HEK293 (cell line): Measurements from ENCODE around the gene LYZ.

ENCODE experiments used
- CTCF ChIA-PET: fragments of 350-600 bp; formaldehyde crosslinking; extraction: SDS; loops from one replicate; lab custom pipeline; 2021; ENCODE audit warnings: antibody characterized with exemption; lab: Yijun Ruan, JAX
- POLR2A ChIA-PET: fragments of 300-600 bp; formaldehyde crosslinking; extraction: SDS; loops from one replicate; lab custom pipeline; 2020; ENCODE audit warnings: antibody characterized with exemption, inconsistent platforms; lab: Yijun Ruan, JAX
- H3K27ac ChIP-seq: fragments of 200-500 bp; sonication (Bioruptor generic); 2 replicates; pipeline ENCODE4 v1.5.1; 2014; ENCODE audit warnings: low read depth, low read length, control low read depth, inconsistent platforms; ENCODE audit errors: extremely low read depth
- H3K36me3 ChIP-seq, 2 experiments: fragments of 200-500 bp in 1 of 2; sonication (Bioruptor generic) in 1 of 2; 1 replicate in 1 of 2; 2 replicates in 1 of 2; pipeline ENCODE4 v1.5.1; 2014 to 2017; ENCODE audit warnings: inconsistent platforms in 2 of 2, low read length in 2 of 2; ENCODE audit not compliant: control insufficient read depth in 2 of 2, insufficient read depth in 1 of 2
- H3K4me1 ChIP-seq: fragments of 200-500 bp; sonication (Bioruptor generic); 2 replicates; pipeline ENCODE4 v1.5.1; 2014; ENCODE audit warnings: mild to moderate bottlenecking, low read length, inconsistent platforms; ENCODE audit not compliant: control insufficient read depth, insufficient read depth
- H3K4me3 ChIP-seq: 2 replicates; pipeline ENCODE4 v1.5.1; 2011; ENCODE audit warnings: low read depth, mild to moderate bottlenecking, control low read depth, low read length, moderate library complexity
- H3K9me3 ChIP-seq: fragments of 200-500 bp; sonication (Bioruptor generic); 2 replicates; pipeline ENCODE4 v1.5.1; 2014; ENCODE audit warnings: low read depth, low read length, inconsistent platforms; ENCODE audit not compliant: control insufficient read depth, insufficient read depth
- KLF10 ChIP-seq: fragments of 450-650 bp; IDR thresholded peaks from 2 replicates; pipeline ENCODE4 v1.5.1; 2018; ENCODE audit warnings: missing biosample characterization, mild to moderate bottlenecking, missing genetic modification characterization
- MEIS1 ChIP-seq: sonication (generic); formaldehyde crosslinking; IDR thresholded peaks from 2 replicates; pipeline ENCODE4 v1.8.1; 2022; ENCODE audit warnings: missing genetic modification reagents, mild to moderate bottlenecking, borderline replicate concordance
- MZF1 ChIP-seq: fragments of 450-650 bp; formaldehyde crosslinking; IDR thresholded peaks from 2 replicates; pipeline ENCODE4 v1.5.1; 2017; ENCODE audit warnings: missing biosample characterization, missing genetic modification characterization, borderline replicate concordance
- OSR2 ChIP-seq: fragments of 450-650 bp; formaldehyde crosslinking; IDR thresholded peaks from 2 replicates; pipeline ENCODE4 v1.5.1; 2016; ENCODE audit warnings: missing biosample characterization, missing genetic modification characterization
- SCRT2 ChIP-seq: fragments of 450-650 bp; formaldehyde crosslinking; IDR thresholded peaks from 2 replicates; pipeline ENCODE4 v1.5.1; 2016; ENCODE audit warnings: missing biosample characterization, missing genetic modification characterization
- ZFP3 ChIP-seq: fragments of 450-650 bp; formaldehyde crosslinking; IDR thresholded peaks from 2 replicates; pipeline ENCODE4 v1.5.1; 2016; ENCODE audit warnings: low read depth, missing biosample characterization, missing genetic modification characterization
- ZNF121 ChIP-seq: fragments of 450-650 bp; formaldehyde crosslinking; IDR thresholded peaks from 2 replicates; pipeline ENCODE4 v1.5.1; 2016; ENCODE audit warnings: missing biosample characterization, missing genetic modification characterization
- ZNF341 ChIP-seq: fragments of 450-650 bp; formaldehyde crosslinking; IDR thresholded peaks from 2 replicates; pipeline ENCODE4; 2016; ENCODE audit warnings: low read depth, missing biosample characterization, missing genetic modification characterization
- ZNF670 ChIP-seq: fragments of 450-650 bp; formaldehyde crosslinking; IDR thresholded peaks from 2 replicates; pipeline ENCODE4 v1.5.1; 2016; ENCODE audit warnings: missing biosample characterization, missing genetic modification characterization, low read depth
- ZNF768 ChIP-seq: fragments of 450-650 bp; formaldehyde crosslinking; IDR thresholded peaks from 2 replicates; pipeline ENCODE4 v1.5.1; 2018; ENCODE audit warnings: missing biosample characterization, mild to moderate bottlenecking, missing genetic modification characterization
- TF ChIP-seq, protein P1 (sequence below): fragments of 450-650 bp; formaldehyde crosslinking; IDR thresholded peaks from 2 replicates; pipeline ENCODE4 v1.5.1; 2016; ENCODE audit warnings: missing biosample characterization, missing genetic modification characterization
- TF ChIP-seq, protein P2 (sequence below): fragments of 450-650 bp; formaldehyde crosslinking; conservative IDR thresholded peaks from 2 replicates; pipeline ENCODE4 v1.5.1; 2016; ENCODE audit warnings: low read depth, missing biosample characterization, missing genetic modification characterization
- TF ChIP-seq, protein P3 (sequence below): fragments of 450-650 bp; formaldehyde crosslinking; IDR thresholded peaks from 2 replicates; pipeline ENCODE4 v1.5.1; 2016; ENCODE audit warnings: missing biosample characterization, missing genetic modification characterization
- TF ChIP-seq, protein P4 (sequence below): fragments of 450-650 bp; formaldehyde crosslinking; IDR thresholded peaks from 2 replicates; pipeline ENCODE4 v1.5.1; 2017; ENCODE audit warnings: missing biosample characterization, mild to moderate bottlenecking, missing genetic modification characterization, moderate library complexity
- TF ChIP-seq, protein P5 (sequence below): fragments of 450-650 bp; formaldehyde crosslinking; IDR thresholded peaks from 2 replicates; pipeline ENCODE4 v1.5.1; 2016; ENCODE audit warnings: missing biosample characterization, missing genetic modification characterization
- TF ChIP-seq, protein P6 (sequence below): fragments of 450-650 bp; formaldehyde crosslinking; IDR thresholded peaks from 2 replicates; pipeline ENCODE4 v1.5.1; 2016; ENCODE audit warnings: missing biosample characterization, missing genetic modification characterization

Gene LYZ

DNA sequence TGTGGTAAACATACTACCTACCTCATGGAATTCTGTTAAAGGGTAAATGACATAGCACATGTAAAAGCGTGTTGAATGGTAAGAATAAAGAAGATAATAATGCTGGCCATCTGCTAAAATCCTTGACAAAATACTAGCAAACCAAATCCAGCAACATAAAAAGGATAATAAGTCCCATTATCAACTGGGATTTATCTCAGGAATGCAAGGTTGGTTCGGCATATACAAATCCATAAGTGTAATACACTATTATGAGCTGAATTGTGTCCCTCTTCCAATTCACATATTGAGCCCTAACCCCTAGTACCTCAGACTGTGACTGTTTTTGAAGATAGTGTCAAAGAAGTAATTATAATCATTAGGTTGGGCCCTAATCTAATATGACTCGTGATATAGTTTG is 48.8 kb downstream of the LYZ start (continued):
- TF ChIP-seq ZNF768 (no peak), SCRT2 (tag by site-specific recombination) (no peak), ZNF341 (tag by site-specific recombination) (no peak)

DNA sequence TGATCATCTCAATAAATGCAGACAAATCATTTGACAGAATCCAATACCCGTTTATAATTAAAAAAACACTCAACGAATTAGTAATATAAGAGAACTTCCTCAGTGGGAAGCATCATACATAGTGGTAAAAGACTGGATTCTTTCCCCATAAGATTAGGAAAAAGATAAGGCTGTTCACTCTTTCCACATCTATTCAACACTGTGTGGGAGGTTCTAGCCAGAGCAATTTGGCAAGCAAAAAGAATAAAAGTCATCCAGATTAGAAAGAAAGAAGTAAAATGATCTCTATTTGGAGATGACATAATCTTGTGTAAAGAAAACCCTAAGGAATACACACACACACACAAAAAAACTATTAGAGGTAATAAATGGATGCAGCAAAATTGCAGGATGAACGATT is 49.8 kb downstream of the LYZ start:
- Histone ChIP-seq H3K27ac (no peak overlapping the region), H3K4me1 (no peaks in the 10 kb centered on the region), H3K36me3 (peaks cover 0 to 13% of the 10 kb centered on the region in 2 experiments; a peak in 1 of 3 replicates), H3K4me3 (no peak overlapping the region), H3K9me3 (no peaks in the 10 kb centered on the region)
- TF ChIP-seq, protein P1, sequence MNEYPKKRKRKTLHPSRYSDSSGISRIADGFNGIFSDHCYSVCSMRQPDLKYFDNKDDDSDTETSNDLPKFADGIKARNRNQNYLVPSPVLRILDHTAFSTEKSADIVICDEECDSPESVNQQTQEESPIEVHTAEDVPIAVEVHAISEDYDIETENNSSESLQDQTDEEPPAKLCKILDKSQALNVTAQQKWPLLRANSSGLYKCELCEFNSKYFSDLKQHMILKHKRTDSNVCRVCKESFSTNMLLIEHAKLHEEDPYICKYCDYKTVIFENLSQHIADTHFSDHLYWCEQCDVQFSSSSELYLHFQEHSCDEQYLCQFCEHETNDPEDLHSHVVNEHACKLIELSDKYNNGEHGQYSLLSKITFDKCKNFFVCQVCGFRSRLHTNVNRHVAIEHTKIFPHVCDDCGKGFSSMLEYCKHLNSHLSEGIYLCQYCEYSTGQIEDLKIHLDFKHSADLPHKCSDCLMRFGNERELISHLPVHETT (tag by site-specific recombination): no peak
- TF ChIP-seq OSR2 (tag by site-specific recombination) (no peak), KLF10 (tag by site-specific recombination) (no peak), MZF1 (tag by site-specific recombination) (no peak), ZFP3 (tag by site-specific recombination) (no peak), ZNF121 (tag by site-specific recombination) (no peak), MEIS1 (CRISPR knock-in tag) (no peak), ZNF670 (no peak)
- TF ChIP-seq, protein P2, sequence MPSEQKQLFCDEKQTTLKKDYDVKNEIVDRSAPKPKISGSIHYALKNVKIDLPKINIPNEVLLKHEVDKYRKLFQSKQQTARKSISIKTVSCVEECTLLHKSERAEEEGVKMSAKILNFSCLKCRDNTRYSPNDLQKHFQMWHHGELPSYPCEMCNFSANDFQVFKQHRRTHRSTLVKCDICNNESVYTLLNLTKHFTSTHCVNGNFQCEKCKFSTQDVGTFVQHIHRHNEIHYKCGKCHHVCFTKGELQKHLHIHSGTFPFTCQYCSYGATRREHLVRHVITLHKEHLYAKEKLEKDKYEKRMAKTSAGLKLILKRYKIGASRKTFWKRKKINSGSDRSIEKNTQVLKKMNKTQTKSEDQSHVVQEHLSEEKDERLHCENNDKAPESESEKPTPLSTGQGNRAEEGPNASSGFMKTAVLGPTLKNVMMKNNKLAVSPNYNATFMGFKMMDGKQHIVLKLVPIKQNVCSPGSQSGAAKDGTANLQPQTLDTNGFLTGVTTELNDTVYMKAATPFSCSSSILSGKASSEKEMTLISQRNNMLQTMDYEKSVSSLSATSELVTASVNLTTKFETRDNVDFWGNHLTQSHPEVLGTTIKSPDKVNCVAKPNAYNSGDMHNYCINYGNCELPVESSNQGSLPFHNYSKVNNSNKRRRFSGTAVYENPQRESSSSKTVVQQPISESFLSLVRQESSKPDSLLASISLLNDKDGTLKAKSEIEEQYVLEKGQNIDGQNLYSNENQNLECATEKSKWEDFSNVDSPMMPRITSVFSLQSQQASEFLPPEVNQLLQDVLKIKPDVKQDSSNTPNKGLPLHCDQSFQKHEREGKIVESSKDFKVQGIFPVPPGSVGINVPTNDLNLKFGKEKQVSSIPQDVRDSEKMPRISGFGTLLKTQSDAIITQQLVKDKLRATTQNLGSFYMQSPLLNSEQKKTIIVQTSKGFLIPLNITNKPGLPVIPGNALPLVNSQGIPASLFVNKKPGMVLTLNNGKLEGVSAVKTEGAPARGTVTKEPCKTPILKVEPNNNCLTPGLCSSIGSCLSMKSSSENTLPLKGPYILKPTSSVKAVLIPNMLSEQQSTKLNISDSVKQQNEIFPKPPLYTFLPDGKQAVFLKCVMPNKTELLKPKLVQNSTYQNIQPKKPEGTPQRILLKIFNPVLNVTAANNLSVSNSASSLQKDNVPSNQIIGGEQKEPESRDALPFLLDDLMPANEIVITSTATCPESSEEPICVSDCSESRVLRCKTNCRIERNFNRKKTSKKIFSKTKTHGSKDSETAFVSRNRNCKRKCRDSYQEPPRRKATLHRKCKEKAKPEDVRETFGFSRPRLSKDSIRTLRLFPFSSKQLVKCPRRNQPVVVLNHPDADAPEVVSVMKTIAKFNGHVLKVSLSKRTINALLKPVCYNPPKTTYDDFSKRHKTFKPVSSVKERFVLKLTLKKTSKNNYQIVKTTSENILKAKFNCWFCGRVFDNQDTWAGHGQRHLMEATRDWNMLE: no peak
- TF ChIP-seq, protein P3, sequence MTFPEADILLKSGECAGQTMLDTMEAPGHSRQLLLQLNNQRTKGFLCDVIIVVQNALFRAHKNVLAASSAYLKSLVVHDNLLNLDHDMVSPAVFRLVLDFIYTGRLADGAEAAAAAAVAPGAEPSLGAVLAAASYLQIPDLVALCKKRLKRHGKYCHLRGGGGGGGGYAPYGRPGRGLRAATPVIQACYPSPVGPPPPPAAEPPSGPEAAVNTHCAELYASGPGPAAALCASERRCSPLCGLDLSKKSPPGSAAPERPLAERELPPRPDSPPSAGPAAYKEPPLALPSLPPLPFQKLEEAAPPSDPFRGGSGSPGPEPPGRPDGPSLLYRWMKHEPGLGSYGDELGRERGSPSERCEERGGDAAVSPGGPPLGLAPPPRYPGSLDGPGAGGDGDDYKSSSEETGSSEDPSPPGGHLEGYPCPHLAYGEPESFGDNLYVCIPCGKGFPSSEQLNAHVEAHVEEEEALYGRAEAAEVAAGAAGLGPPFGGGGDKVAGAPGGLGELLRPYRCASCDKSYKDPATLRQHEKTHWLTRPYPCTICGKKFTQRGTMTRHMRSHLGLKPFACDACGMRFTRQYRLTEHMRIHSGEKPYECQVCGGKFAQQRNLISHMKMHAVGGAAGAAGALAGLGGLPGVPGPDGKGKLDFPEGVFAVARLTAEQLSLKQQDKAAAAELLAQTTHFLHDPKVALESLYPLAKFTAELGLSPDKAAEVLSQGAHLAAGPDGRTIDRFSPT: no peak
- TF ChIP-seq, protein P4, sequence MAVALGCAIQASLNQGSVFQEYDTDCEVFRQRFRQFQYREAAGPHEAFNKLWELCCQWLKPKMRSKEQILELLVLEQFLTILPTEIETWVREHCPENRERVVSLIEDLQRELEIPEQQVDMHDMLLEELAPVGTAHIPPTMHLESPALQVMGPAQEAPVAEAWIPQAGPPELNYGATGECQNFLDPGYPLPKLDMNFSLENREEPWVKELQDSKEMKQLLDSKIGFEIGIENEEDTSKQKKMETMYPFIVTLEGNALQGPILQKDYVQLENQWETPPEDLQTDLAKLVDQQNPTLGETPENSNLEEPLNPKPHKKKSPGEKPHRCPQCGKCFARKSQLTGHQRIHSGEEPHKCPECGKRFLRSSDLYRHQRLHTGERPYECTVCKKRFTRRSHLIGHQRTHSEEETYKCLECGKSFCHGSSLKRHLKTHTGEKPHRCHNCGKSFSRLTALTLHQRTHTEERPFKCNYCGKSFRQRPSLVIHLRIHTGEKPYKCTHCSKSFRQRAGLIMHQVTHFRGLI (tag by site-specific recombination): no peak
- TF ChIP-seq, protein P5, sequence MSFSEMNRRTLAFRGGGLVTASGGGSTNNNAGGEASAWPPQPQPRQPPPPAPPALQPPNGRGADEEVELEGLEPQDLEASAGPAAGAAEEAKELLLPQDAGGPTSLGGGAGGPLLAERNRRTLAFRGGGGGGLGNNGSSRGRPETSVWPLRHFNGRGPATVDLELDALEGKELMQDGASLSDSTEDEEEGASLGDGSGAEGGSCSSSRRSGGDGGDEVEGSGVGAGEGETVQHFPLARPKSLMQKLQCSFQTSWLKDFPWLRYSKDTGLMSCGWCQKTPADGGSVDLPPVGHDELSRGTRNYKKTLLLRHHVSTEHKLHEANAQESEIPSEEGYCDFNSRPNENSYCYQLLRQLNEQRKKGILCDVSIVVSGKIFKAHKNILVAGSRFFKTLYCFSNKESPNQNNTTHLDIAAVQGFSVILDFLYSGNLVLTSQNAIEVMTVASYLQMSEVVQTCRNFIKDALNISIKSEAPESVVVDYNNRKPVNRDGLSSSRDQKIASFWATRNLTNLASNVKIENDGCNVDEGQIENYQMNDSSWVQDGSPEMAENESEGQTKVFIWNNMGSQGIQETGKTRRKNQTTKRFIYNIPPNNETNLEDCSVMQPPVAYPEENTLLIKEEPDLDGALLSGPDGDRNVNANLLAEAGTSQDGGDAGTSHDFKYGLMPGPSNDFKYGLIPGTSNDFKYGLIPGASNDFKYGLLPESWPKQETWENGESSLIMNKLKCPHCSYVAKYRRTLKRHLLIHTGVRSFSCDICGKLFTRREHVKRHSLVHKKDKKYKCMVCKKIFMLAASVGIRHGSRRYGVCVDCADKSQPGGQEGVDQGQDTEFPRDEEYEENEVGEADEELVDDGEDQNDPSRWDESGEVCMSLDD (tag by site-specific recombination): no peak
- TF ChIP-seq, protein P6, sequence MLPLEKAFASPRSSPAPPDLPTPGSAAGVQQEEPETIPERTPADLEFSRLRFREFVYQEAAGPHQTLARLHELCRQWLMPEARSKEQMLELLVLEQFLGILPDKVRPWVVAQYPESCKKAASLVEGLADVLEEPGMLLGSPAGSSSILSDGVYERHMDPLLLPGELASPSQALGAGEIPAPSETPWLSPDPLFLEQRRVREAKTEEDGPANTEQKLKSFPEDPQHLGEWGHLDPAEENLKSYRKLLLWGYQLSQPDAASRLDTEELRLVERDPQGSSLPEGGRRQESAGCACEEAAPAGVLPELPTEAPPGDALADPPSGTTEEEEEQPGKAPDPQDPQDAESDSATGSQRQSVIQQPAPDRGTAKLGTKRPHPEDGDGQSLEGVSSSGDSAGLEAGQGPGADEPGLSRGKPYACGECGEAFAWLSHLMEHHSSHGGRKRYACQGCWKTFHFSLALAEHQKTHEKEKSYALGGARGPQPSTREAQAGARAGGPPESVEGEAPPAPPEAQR (tag by site-specific recombination): no peak
- CTCF ChIA-PET: no interaction called here
- POLR2A ChIA-PET: no interaction called here
